ENCODE data around the gene LMAN1L. TPM values are rescaled to one million over a fixed set of nuclear protein-coding genes. Genes with fewer than 3 reads are reported as not detected.
A peak's percentile ranks its signal among the peaks of the same experiment; 100 is the strongest.

The LMAN1L gene
- total RNA-seq, 1 experiment from 2014 or later = not detected

DNA sequence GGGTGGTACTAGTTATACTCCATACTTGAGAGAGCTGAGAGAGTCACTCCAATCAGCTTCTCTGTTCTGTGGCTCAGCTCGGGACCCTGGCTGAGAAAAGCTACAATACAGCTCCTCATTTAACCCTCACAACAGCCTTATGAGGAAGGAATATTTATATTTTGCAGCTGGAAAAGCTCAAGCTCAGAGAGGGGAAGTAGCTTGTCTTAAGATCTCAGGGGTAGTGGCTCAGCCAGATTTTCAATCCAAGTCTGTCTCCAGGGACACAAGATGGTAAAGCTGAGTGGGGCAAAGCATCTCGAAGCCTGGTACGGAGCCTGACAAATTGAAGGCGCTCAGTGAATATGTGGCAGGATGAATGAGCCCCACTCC, 45.7 kb downstream of the LMAN1L start:
- no peaks in the 10 kb centered on the region for H4K20me1 ChIP-seq (ENCODE audit: control insufficient read depth, insufficient read depth, insufficient read length)
- no peak for DNase-seq
- H4K91ac ChIP-seq (ENCODE audit: insufficient read length, low read depth, low read length) = no peak overlapping the region
- Mint-ChIP-seq H3K4me3 (no peak overlapping the region), H3K4me1 (peaks cover 0 to 6% of the 10 kb centered on the region in 2 experiments; a peak in 3 of 4 replicates), H3K9me3 (no peaks in the 10 kb centered on the region), H3K27me3 (ENCODE audit: low read depth) (no peaks in the 10 kb centered on the region), H3K27ac (peak overlapping the region in 2 of 3 experiments; percentile 35 to 39; a peak in 2 of 7 replicates), H3K36me3 (ENCODE audit: insufficient read depth in 1 of 3, low read depth in 3 of 3) (peaks cover 2 to 4% (median 3%) of the 10 kb centered on the region in 3 experiments; a peak in 5 of 7 replicates)
- H4K5ac ChIP-seq (ENCODE audit: insufficient read length, low read depth, low read length) = no peak overlapping the region
- H3K14ac ChIP-seq (ENCODE audit: insufficient read depth, low read length) = no peak overlapping the region
- no peak overlapping the region for H3K4me2 ChIP-seq (ENCODE audit: insufficient read depth, insufficient read length, low read length)
- H3K4ac ChIP-seq (ENCODE audit: low read depth, low read length) = no peak overlapping the region
- H3K27me3 ChIP-seq (ENCODE audit: insufficient read depth, low read length) = no peaks in the 10 kb centered on the region
- H3K9me3 ChIP-seq (ENCODE audit: control insufficient read depth, low read depth, low read length) = no peaks in the 10 kb centered on the region
- H4K8ac ChIP-seq (replicated peaks; ENCODE audit: insufficient read length, low read depth, low read length) = no peak overlapping the region
- no CpG with 5 or more reads among the region's 4 CpGs for WGBS (ENCODE audit: extremely low coverage, insufficient read length, low lambda C conversion rate)
- no peak for TF ChIP-seq CTCF (conservative IDR thresholded peaks at IDR 0.05)
- H3K9ac ChIP-seq (ENCODE audit: extremely low read depth, insufficient read length, low read length) = no peak overlapping the region
- H3K79me1 ChIP-seq (ENCODE audit: insufficient read depth, low read depth, low read length, poor library complexity, severe bottlenecking) = no peaks in the 10 kb centered on the region
- no peaks in the 10 kb centered on the region for H3K4me1 ChIP-seq (ENCODE audit: insufficient read depth, low read length)
- no peak overlapping the region for H3K56ac ChIP-seq (ENCODE audit: insufficient read length, low read depth, low read length)
- no peak overlapping the region for H2BK12ac ChIP-seq (ENCODE audit: insufficient read length, low read depth, low read length)
- no peak overlapping the region for H2BK20ac ChIP-seq (ENCODE audit: low read depth, low read length, poor library complexity, severe bottlenecking)
- peaks cover 4% of the 10 kb centered on the region; the same call in 1 of the 2 replicates for H3K79me2 ChIP-seq (ENCODE audit: insufficient read depth, low read length)
- no peak overlapping the region for H2BK5ac ChIP-seq (ENCODE audit: insufficient read length, low read length)
- no peaks in the 10 kb centered on the region for H3K23me2 ChIP-seq (ENCODE audit: insufficient read length, low read depth, low read length, poor library complexity, severe bottlenecking)
- H2BK15ac ChIP-seq (ENCODE audit: low read depth, low read length) = no peak overlapping the region
- H2BK120ac ChIP-seq (ENCODE audit: low read depth, low read length, poor library complexity, severe bottlenecking) = no peak overlapping the region
- H3K27ac ChIP-seq (ENCODE audit: insufficient read length, low read depth, low read length) = no peak overlapping the region
- H3K18ac ChIP-seq (ENCODE audit: insufficient read length, low read depth, low read length) = no peak overlapping the region
- H3T11ph ChIP-seq (ENCODE audit: low read length) = no peak overlapping the region
- no peak overlapping the region for H3K23ac ChIP-seq (ENCODE audit: insufficient read length, low read depth, low read length)
- H2AK5ac ChIP-seq (ENCODE audit: insufficient read length, low read length) = no peak overlapping the region
- H2AFZ ChIP-seq (ENCODE audit: low read length) = no peak overlapping the region

Measured in H9 (cell line).